Endodermal cell (in vitro differentiated cells): ENCODE data around the gene HLA-DPA1. TPM values are rescaled to one million over a fixed set of nuclear protein-coding genes. Genes with fewer than 3 reads are reported as not detected.

ENCODE experiments used
- DNase-seq: peaks from one replicate; pipeline ENCODE4 v3.0.0-alpha.2; 2017
- H3K27ac ChIP-seq: 2 replicates; pipeline ENCODE4 v1.5.1; 2013; ENCODE audit warnings: mild to moderate bottlenecking, low read depth, low read length, moderate library complexity
- H3K27me3 ChIP-seq: 2 replicates; pipeline ENCODE4 v1.6.1; 2013; ENCODE audit warnings: mild to moderate bottlenecking, low read length, moderate library complexity; ENCODE audit not compliant: insufficient read depth, control insufficient read depth, poor library complexity, severe bottlenecking
- H3K36me3 ChIP-seq: 2 replicates; pipeline ENCODE4 v1.7.0; 2013; ENCODE audit warnings: mild to moderate bottlenecking, low read length, moderate library complexity; ENCODE audit not compliant: control insufficient read depth, insufficient read depth
- H3K4me1 ChIP-seq: one replicate; pipeline ENCODE4 v1.7.0; 2013; ENCODE audit warnings: low read length; ENCODE audit not compliant: control insufficient read depth, insufficient read depth
- H3K4me3 ChIP-seq: 2 replicates; pipeline ENCODE4 v1.5.1; 2013; ENCODE audit warnings: mild to moderate bottlenecking, low read length, moderate library complexity
- H3K9ac ChIP-seq: 2 replicates; pipeline ENCODE4 v1.6.1; 2013; ENCODE audit warnings: mild to moderate bottlenecking, low read length, moderate library complexity; ENCODE audit not compliant: poor library complexity, severe bottlenecking; ENCODE audit errors: extremely low read depth
- H3K9me3 ChIP-seq: 2 replicates; pipeline ENCODE4 v1.6.1; 2013; ENCODE audit warnings: mild to moderate bottlenecking, low read length, moderate library complexity; ENCODE audit not compliant: control insufficient read depth
- H3K27ac Mint-ChIP-seq: 2 replicates; pipeline ENCODE4 v1.8.0; 2020; ENCODE audit warnings: mixed read lengths
- H3K27me3 Mint-ChIP-seq: 2 replicates; pipeline ENCODE4 v1.8.0; 2021; ENCODE audit warnings: mild to moderate bottlenecking, mixed read lengths; ENCODE audit not compliant: insufficient read depth
- H3K36me3 Mint-ChIP-seq: 2 replicates; pipeline ENCODE4 v1.8.0; 2020; ENCODE audit warnings: low read depth, mixed read lengths
- H3K4me1 Mint-ChIP-seq: 2 replicates; pipeline ENCODE4 v1.8.0; 2020; ENCODE audit warnings: mixed read lengths
- H3K4me3 Mint-ChIP-seq: 2 replicates; pipeline ENCODE4 v1.8.0; 2020; ENCODE audit warnings: mild to moderate bottlenecking, moderate library complexity, mixed read lengths
- H3K9me3 Mint-ChIP-seq: 2 replicates; pipeline ENCODE4 v1.8.0; 2020; ENCODE audit warnings: mild to moderate bottlenecking, mixed read lengths
- CTCF ChIP-seq: fragments of 200-600 bp; sonication (generic); conservative IDR thresholded peaks from 2 replicates; pipeline ENCODE4 v1.5.0; 2021; ENCODE audit warnings: antibody characterized with exemption, mild to moderate bottlenecking
- WGBS, 2 experiments: methylation state at CpG; one replicate each; pipeline versions ENCODE4 v1.1.5 to v1.1.7; 2013; ENCODE audit warnings: missing lambda C conversion rate in 2 of 2, mixed read lengths in 1 of 2; ENCODE audit not compliant: insufficient coverage in 1 of 2, insufficient read length in 1 of 2; 5-methylcytosine and 5-hydroxymethylcytosine counted together
- total RNA-seq, 2 donors: library from RNA; stranded (reverse); fragmentation: NEBNext Ultra II Directional in 1 of 2; extraction: Animal tissue kit (Norgen Biotek cat#: 25700) in 1 of 2; gene quantifications; 2 replicates in 1 of 2; 3 replicates in 1 of 2; pipeline ENCODE4 v1.2.1, GENCODE V29; 2021

Gene HLA-DPA1
- total RNA-seq, 2 donors from 2014 or later, result 1.7 to 1.9 TPM

DNA sequence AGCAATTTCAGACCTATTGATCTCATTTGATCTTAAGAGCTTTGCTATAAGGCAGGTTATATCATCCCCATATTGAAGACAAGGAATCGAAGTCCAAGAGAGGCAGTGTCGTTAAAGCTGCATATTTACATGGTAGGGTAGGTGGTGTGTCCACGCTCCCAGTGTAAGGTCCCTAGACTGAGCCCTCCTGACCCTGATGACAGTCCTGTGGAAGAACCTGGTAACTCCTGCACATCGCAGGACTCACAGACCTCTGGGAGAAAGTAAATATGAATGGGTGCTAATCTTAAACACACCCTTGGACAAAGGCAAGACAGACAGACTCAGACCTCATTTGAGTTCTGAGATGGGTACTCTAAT lies 1.7 kb upstream of the HLA-DPA1 start:
- Histone ChIP-seq H3K4me3 (no peak overlapping the region), H3K9ac (no peak overlapping the region), H3K36me3 (no peaks in the 10 kb centered on the region), H3K27me3 (peaks cover 16% of the 10 kb centered on the region), H3K9me3 (no peaks in the 10 kb centered on the region), H3K27ac (no peak overlapping the region), H3K4me1 (no peaks in the 10 kb centered on the region)
- Mint-ChIP-seq H3K9me3 (no peaks in the 10 kb centered on the region), H3K27me3 (peaks cover 10% of the 10 kb centered on the region), H3K4me3 (no peak overlapping the region), H3K4me1 (peaks cover 3% of the 10 kb centered on the region), H3K27ac (no peak overlapping the region), H3K36me3 (no peaks in the 10 kb centered on the region)
- no peak for DNase-seq
- WGBS, 2 experiments, result 92 to 94% methylated on average over 2 to 4 of the region's 4 CpGs
- no peak for TF ChIP-seq CTCF

DNA sequence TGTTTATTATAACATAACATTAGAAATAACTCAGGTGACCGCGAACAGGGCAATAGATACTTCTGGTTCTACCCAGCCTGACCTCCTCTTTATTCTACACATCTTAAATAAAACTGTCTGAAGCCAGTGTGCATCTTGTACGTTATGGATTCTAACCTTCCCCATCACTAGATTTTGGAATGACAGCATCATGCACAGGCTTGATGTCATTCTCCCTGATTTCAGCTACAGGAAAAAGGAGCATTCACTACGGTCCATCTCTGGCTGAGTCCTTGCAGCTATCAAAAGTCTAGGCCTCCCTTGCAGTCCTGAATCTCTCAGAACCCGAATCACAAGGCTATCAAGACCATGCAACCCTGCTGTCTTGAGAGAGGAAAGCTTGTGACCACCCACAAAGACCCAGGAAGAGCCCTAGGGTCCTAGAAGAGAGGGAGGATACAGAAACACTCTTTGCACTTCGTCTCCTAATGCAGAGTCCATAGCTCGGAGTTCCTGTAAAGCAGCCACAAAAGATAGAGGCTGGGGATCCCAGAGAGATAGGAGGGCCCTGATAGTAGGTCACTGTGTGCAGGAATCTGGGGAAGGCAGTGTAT lies 845 bp downstream of the HLA-DPA1 start:
- no peaks in the 10 kb centered on the region for H3K36me3 Mint-ChIP-seq
- H3K4me3 ChIP-seq, result no peak overlapping the region
- no peaks in the 10 kb centered on the region for H3K4me1 ChIP-seq
- H3K9me3 ChIP-seq, result no peaks in the 10 kb centered on the region
- no peak overlapping the region for H3K27ac ChIP-seq
- H3K4me3 Mint-ChIP-seq, result no peak overlapping the region
- DNase-seq, result no peak
- H3K36me3 ChIP-seq, result no peaks in the 10 kb centered on the region
- H3K27me3 ChIP-seq, result peaks cover 8% of the 10 kb centered on the region
- peaks cover 1% of the 10 kb centered on the region for H3K4me1 Mint-ChIP-seq
- no peak for TF ChIP-seq CTCF
- peaks cover under 1% of the 10 kb centered on the region for H3K27me3 Mint-ChIP-seq
- no peak overlapping the region for H3K27ac Mint-ChIP-seq
- H3K9me3 Mint-ChIP-seq, result no peaks in the 10 kb centered on the region
- 89 to 100% methylated on average over 6 to 7 of the region's 7 CpGs for WGBS, 2 experiments
- H3K9ac ChIP-seq, result no peak overlapping the region

DNA sequence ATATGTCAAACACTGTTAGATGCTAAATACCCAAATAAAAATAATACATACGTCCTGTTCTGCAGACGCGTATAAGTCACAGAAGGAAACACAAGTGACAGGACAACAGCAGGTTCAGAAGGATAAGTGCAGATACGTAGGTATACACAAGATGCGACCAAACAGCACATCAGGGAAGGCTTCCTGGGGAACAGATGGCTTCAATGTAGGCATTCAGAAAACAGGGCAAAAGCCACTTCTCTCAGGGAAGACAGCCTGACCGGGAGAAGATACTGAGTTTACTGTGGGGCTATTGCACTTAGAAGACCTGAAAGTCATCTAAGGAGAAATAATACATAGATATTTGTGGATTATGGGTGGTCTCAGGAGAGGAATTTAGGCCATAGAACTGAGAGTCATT lies 1.9 kb downstream of the HLA-DPA1 start:
- no peak overlapping the region for H3K9ac ChIP-seq
- H3K27me3 ChIP-seq, result peaks cover 8% of the 10 kb centered on the region
- Mint-ChIP-seq H3K4me1 (peaks cover 1% of the 10 kb centered on the region), H3K4me3 (no peak overlapping the region), H3K36me3 (no peaks in the 10 kb centered on the region), H3K27ac (no peak overlapping the region), H3K9me3 (peaks cover 2% of the 10 kb centered on the region), H3K27me3 (no peaks in the 10 kb centered on the region)
- H3K36me3 ChIP-seq, result no peaks in the 10 kb centered on the region
- no peak overlapping the region for H3K4me3 ChIP-seq
- 84 to 94% methylated on average over 6 of the region's 6 CpGs for WGBS, 2 experiments
- H3K27ac ChIP-seq, result no peak overlapping the region
- no peak for TF ChIP-seq CTCF
- DNase-seq, result no peak
- no peaks in the 10 kb centered on the region for H3K9me3 ChIP-seq
- no peaks in the 10 kb centered on the region for H3K4me1 ChIP-seq
